Breast epithelium (tissue), 3 donors: ENCODE measurements around the gene STAT1.

Source experiments
- CTCF ChIP-seq, 3 donors: fragments of 450-650 bp; IDR thresholded peaks; one replicate each; pipeline ENCODE4 v1.5.1; 2016 to 2017; ENCODE audit warnings: antibody characterized with exemption in 3 of 3, mild to moderate bottlenecking in 3 of 3, moderate library complexity in 3 of 3
- POLR2AphosphoS5 ChIP-seq, 3 donors: sonication (generic); formaldehyde crosslinking; IDR thresholded peaks; one replicate each; pipeline ENCODE4 v1.6.1; 2017; ENCODE audit warnings: antibody characterized with exemption in 3 of 3

- TF ChIP-seq CTCF (IDR thresholded peaks at IDR 0.05), result no peak
- no peak for TF ChIP-seq POLR2AphosphoS5 (IDR thresholded peaks at IDR 0.05)
Measured at GRCh38 chr2:191025135-191025534, 11.2 kb upstream of the STAT1 start.
